C4-2B (cell line): ENCODE measurements around the gene ADAMTS14.

Experiments used
- CTCF ChIP-seq: fragments of 450-650 bp; conservative IDR thresholded peaks from 2 replicates; pipeline ENCODE4 v1.5.1; 2017; ENCODE audit warnings: mild to moderate bottlenecking
- ZFX ChIP-seq: fragments of 450-650 bp; IDR thresholded peaks from 2 replicates; pipeline ENCODE4 v1.6.1; 2017

DNA sequence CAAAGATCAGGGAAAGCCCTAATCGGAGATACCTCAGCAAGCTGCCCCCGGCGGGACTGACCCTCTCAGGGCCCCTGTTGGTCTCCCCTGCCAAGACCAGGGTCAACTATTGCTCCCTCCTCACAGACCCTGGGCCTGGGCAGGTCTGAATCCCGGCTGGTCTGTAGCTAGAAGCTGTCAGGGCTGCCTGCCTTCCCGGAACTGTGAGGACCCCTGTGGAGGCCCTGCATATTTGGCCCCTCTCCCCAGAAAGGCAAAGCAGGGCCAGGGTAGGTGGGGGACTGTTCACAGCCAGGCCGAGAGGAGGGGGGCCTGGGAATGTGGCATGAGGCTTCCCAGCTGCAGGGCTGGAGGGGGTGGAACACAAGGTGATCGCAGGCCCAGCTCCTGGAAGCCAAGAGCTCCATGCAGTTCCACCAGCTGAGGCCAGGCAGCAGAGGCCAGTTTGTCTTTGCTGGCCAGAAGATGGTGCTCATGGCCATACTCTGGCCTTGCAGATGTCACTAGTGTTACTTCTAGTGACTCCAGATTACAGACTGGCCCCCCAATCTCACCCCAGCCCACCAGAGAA, 88.8 kb downstream of the ADAMTS14 start:
- TF ChIP-seq CTCF (no peak), ZFX (no peak)
